M059J (cell line): Measurements from ENCODE around the gene METTL15. TPM values are rescaled to one million over a fixed set of nuclear protein-coding genes. Genes with fewer than 3 reads are reported as not detected.
"Not testable (repeated sequence)": the region's sequence is repeated elsewhere in the genome, so short reads cannot be mapped to it uniquely, and the experiment has no call there.

Experiments
- DNase-seq: peaks from one replicate; pipeline ENCODE4 v3.0.0-alpha.2; 2012; ENCODE audit warnings: low read depth
- total RNA-seq: library from RNA; depleted of rRNA; stranded (reverse); fragments of >200 nt; shearing (Covaris generic); gene quantifications from 2 replicates; pipeline ENCODE4 v1.2.3, GENCODE V29; 2014; rRNA removed

METTL15 gene
- 14.6 and 17.0 TPM in 2 replicates for total RNA-seq

GRCh38 chr11:28107750-28108618 is at the start of gene METTL15, which contains the start of gene KIF18A:
METTL15 (plus strand) TSS chr11:28108388; CDS start chr11:28113335, 4,947 bp downstream.
KIF18A (minus strand) TSS chr11:28108156; CDS start chr11:28097947, 10,209 bp downstream.
- peak; percentile 99 for DNase-seq

- no peak for DNase-seq
Observed at GRCh38 chr11:28071305-28071704, 36.9 kb upstream of the METTL15 start.

GRCh38 chr11:28072321-28072720 is 35.9 kb upstream of the METTL15 start:
- DNase-seq: peak; percentile 32

GRCh38 chr11:28077521-28077920 is 30.7 kb upstream of the METTL15 start:
- no peak for DNase-seq

- DNase-seq: no peak
Observed at GRCh38 chr11:28083118-28083517, 25.1 kb upstream of the METTL15 start.

GRCh38 chr11:28086569-28086968 is 21.6 kb upstream of the METTL15 start:
- no peak for DNase-seq

- DNase-seq: not testable (repeated sequence)
Observed at GRCh38 chr11:28087192-28087591, 21.0 kb upstream of the METTL15 start.

GRCh38 chr11:28087693-28088092 is 20.5 kb upstream of the METTL15 start:
- DNase-seq: peak; percentile 46

- DNase-seq: no peak
Observed at GRCh38 chr11:28089378-28089777, 18.8 kb upstream of the METTL15 start.

- DNase-seq: no peak
Observed at GRCh38 chr11:28090052-28090749, 18.0 kb upstream of the METTL15 start.

- DNase-seq: no peak
Observed at GRCh38 chr11:28092786-28093185, 15.4 kb upstream of the METTL15 start.

- DNase-seq: no peak
Observed at GRCh38 chr11:28098257-28098656, 9.9 kb upstream of the METTL15 start.

GRCh38 chr11:28099715-28100114 is 8.5 kb upstream of the METTL15 start:
- DNase-seq: no peak

GRCh38 chr11:28100665-28101064 is 7.5 kb upstream of the METTL15 start:
- no peak for DNase-seq

- peak; percentile 69 for DNase-seq
Observed at GRCh38 chr11:28102300-28102699, 5.9 kb upstream of the METTL15 start.

- no peak for DNase-seq
Observed at GRCh38 chr11:28104425-28104824, 3.8 kb upstream of the METTL15 start.

- no peak for DNase-seq
Observed at GRCh38 chr11:28104984-28105383, 3.2 kb upstream of the METTL15 start.

GRCh38 chr11:28105869-28106268 is 2.3 kb upstream of the METTL15 start:
- DNase-seq: no peak

- no peak for DNase-seq
Observed at GRCh38 chr11:28106353-28107043, 1.7 kb upstream of the METTL15 start.

- DNase-seq: no peak
Observed at GRCh38 chr11:28107191-28107749, 918 bp upstream of the METTL15 start.

- no peak for DNase-seq
Observed at GRCh38 chr11:28108958-28109357, 770 bp downstream of the METTL15 start.
